Mesendoderm (in vitro differentiated cells): ENCODE measurements around the gene ADORA2A.

Source experiments
- DNase-seq: peaks from one replicate; pipeline ENCODE4 v3.0.0; 2013
- H2AK5ac ChIP-seq: 2 replicates; pipeline ENCODE4 v1.6.1; 2013; ENCODE audit warnings: low read length, inconsistent platforms
- H2BK120ac ChIP-seq: 2 replicates; pipeline ENCODE4 v1.6.1; 2013; ENCODE audit warnings: low read depth, mild to moderate bottlenecking, low read length, moderate library complexity, mixed read lengths
- H2BK15ac ChIP-seq: replicated peaks from 2 replicates; pipeline ENCODE4 v1.6.1; 2013; ENCODE audit warnings: low read depth, mild to moderate bottlenecking, moderate library complexity
- H2BK5ac ChIP-seq: 2 replicates; pipeline ENCODE4 v1.6.1; 2013; ENCODE audit warnings: low read length, inconsistent platforms
- H3K18ac ChIP-seq: 2 replicates; pipeline ENCODE4 v1.6.1; 2013; ENCODE audit warnings: mild to moderate bottlenecking, low read length, mixed read lengths
- H3K23ac ChIP-seq: one replicate; pipeline ENCODE4 v1.6.1; 2013; ENCODE audit warnings: low read length
- H3K27ac ChIP-seq: 2 replicates; pipeline ENCODE4 v1.5.1; 2013; ENCODE audit warnings: low read depth, mild to moderate bottlenecking, inconsistent platforms, low read length, moderate library complexity
- H3K27me3 ChIP-seq: 2 replicates; pipeline ENCODE4 v1.6.1; 2013; ENCODE audit warnings: low read length, control low read depth, mild to moderate bottlenecking, inconsistent platforms; ENCODE audit not compliant: insufficient read depth, poor library complexity
- H3K36me3 ChIP-seq: 2 replicates; pipeline ENCODE4 v1.6.1; 2013; ENCODE audit warnings: low read length, inconsistent platforms; ENCODE audit not compliant: control insufficient read depth, insufficient read depth
- H3K4ac ChIP-seq: one replicate; pipeline ENCODE4 v1.6.1; 2013; ENCODE audit warnings: low read depth, mild to moderate bottlenecking, low read length, moderate library complexity
- H3K4me1 ChIP-seq: 2 replicates; pipeline ENCODE4 v1.6.1; 2013; ENCODE audit warnings: low read depth, low read length, inconsistent platforms; ENCODE audit not compliant: control insufficient read depth
- H3K4me2 ChIP-seq: 2 replicates; pipeline ENCODE4 v1.6.1; 2013; ENCODE audit warnings: low read length
- H3K4me3 ChIP-seq: 2 replicates; pipeline ENCODE4 v1.5.1; 2013; ENCODE audit warnings: mild to moderate bottlenecking, low read length
- H3K56ac ChIP-seq: one replicate; pipeline ENCODE4 v1.6.1; 2013; ENCODE audit warnings: low read length
- H3K79me1 ChIP-seq: 2 replicates; pipeline ENCODE4 v1.6.1; 2013; ENCODE audit warnings: low read length, inconsistent platforms
- H3K79me2 ChIP-seq: 2 replicates; pipeline ENCODE4 v1.6.1; 2013; ENCODE audit warnings: mild to moderate bottlenecking, low read length; ENCODE audit not compliant: control insufficient read depth, insufficient read depth
- H3K9ac ChIP-seq: 2 replicates; pipeline ENCODE4 v1.6.1; 2013; ENCODE audit warnings: low read length, inconsistent platforms
- H4K5ac ChIP-seq: one replicate; pipeline ENCODE4 v1.6.1; 2013; ENCODE audit warnings: low read length
- H4K8ac ChIP-seq: one replicate; pipeline ENCODE4 v1.6.1; 2013; ENCODE audit warnings: low read depth, mild to moderate bottlenecking, control low read depth, low read length, moderate library complexity
- WGBS: extraction: QIAGEN DNeasy Blood & Tissue Kit; methylation state at CpG from one replicate; pipeline ENCODE4 v1.1.7; 2013; ENCODE audit warnings: low lambda C conversion rate, missing lambda C conversion rate; ENCODE audit not compliant: insufficient coverage; ENCODE audit errors: extremely low coverage; 5-methylcytosine and 5-hydroxymethylcytosine counted together

ADORA2A gene

GRCh38 chr22:24416611-24417010 is 10.8 kb upstream of the ADORA2A start:
- H3K18ac ChIP-seq = no peak overlapping the region
- H2BK5ac ChIP-seq = no peak overlapping the region
- H3K4me1 ChIP-seq = no peaks in the 10 kb centered on the region
- no peak overlapping the region for H3K4me2 ChIP-seq
- H3K56ac ChIP-seq = no peak overlapping the region
- no peaks in the 10 kb centered on the region for H3K27me3 ChIP-seq
- H3K9ac ChIP-seq = no peak overlapping the region
- H3K79me1 ChIP-seq = no peaks in the 10 kb centered on the region
- no peak overlapping the region for H3K4me3 ChIP-seq
- no CpG with 5 or more reads among the region's 6 CpGs for WGBS
- no peak for DNase-seq
- H4K8ac ChIP-seq = no peak overlapping the region
- H2AK5ac ChIP-seq = no peak overlapping the region
- H3K36me3 ChIP-seq = peaks cover 5% of the 10 kb centered on the region
- H2BK15ac ChIP-seq = no peak overlapping the region
- H3K79me2 ChIP-seq = no peaks in the 10 kb centered on the region
- H3K4ac ChIP-seq = no peak overlapping the region
- no peak overlapping the region for H4K5ac ChIP-seq
- H3K27ac ChIP-seq = no peak overlapping the region
- no peak overlapping the region for H2BK120ac ChIP-seq
- H3K23ac ChIP-seq = no peak overlapping the region

GRCh38 chr22:24417200-24417599 is 10.2 kb upstream of the ADORA2A start:
- DNase-seq = no peak
- WGBS = no CpG with 5 or more reads among the region's 7 CpGs
- Histone ChIP-seq H3K18ac (no peak overlapping the region), H3K4me3 (no peak overlapping the region), H3K4me2 (no peak overlapping the region), H3K9ac (no peak overlapping the region), H4K5ac (no peak overlapping the region), H2BK15ac (no peak overlapping the region), H3K27ac (no peak overlapping the region), H3K79me2 (no peaks in the 10 kb centered on the region), H3K79me1 (no peaks in the 10 kb centered on the region), H2BK120ac (no peak overlapping the region), H3K4me1 (no peaks in the 10 kb centered on the region), H3K23ac (no peak overlapping the region), H2AK5ac (no peak overlapping the region), H3K36me3 (peaks cover 3% of the 10 kb centered on the region), H3K4ac (no peak overlapping the region), H3K56ac (no peak overlapping the region), H4K8ac (no peak overlapping the region), H2BK5ac (no peak overlapping the region), H3K27me3 (no peaks in the 10 kb centered on the region)

- no peak overlapping the region for H3K23ac ChIP-seq
- no peak overlapping the region for H3K4ac ChIP-seq
- H3K36me3 ChIP-seq = peaks cover 3% of the 10 kb centered on the region
- H4K5ac ChIP-seq = no peak overlapping the region
- H3K4me1 ChIP-seq = no peaks in the 10 kb centered on the region
- no peak overlapping the region for H2BK5ac ChIP-seq
- no peak overlapping the region for H3K18ac ChIP-seq
- H3K56ac ChIP-seq = no peak overlapping the region
- H3K4me3 ChIP-seq = no peak overlapping the region
- H3K27ac ChIP-seq = no peak overlapping the region
- H3K79me1 ChIP-seq = no peaks in the 10 kb centered on the region
- H2BK15ac ChIP-seq = no peak overlapping the region
- H3K27me3 ChIP-seq = no peaks in the 10 kb centered on the region
- no peak overlapping the region for H2BK120ac ChIP-seq
- no peak overlapping the region for H2AK5ac ChIP-seq
- H3K4me2 ChIP-seq = no peak overlapping the region
- no peaks in the 10 kb centered on the region for H3K79me2 ChIP-seq
- H3K9ac ChIP-seq = no peak overlapping the region
- no CpG with 5 or more reads among the region's 16 CpGs for WGBS
- no peak for DNase-seq
- H4K8ac ChIP-seq = no peak overlapping the region
Measured at GRCh38 chr22:24417901-24418641, 9.3 kb upstream of the ADORA2A start.

- H3K79me1 ChIP-seq = no peaks in the 10 kb centered on the region
- no peaks in the 10 kb centered on the region for H3K4me1 ChIP-seq
- no peak overlapping the region for H2BK15ac ChIP-seq
- H3K27ac ChIP-seq = no peak overlapping the region
- no peak overlapping the region for H3K56ac ChIP-seq
- H4K8ac ChIP-seq = no peak overlapping the region
- no peaks in the 10 kb centered on the region for H3K79me2 ChIP-seq
- H3K9ac ChIP-seq = no peak overlapping the region
- DNase-seq = no peak
- no peak overlapping the region for H4K5ac ChIP-seq
- no peaks in the 10 kb centered on the region for H3K27me3 ChIP-seq
- no peak overlapping the region for H2AK5ac ChIP-seq
- H2BK5ac ChIP-seq = no peak overlapping the region
- H2BK120ac ChIP-seq = no peak overlapping the region
- H3K18ac ChIP-seq = no peak overlapping the region
- no CpG with 5 or more reads among the region's 16 CpGs for WGBS
- H3K23ac ChIP-seq = no peak overlapping the region
- no peak overlapping the region for H3K4ac ChIP-seq
- H3K36me3 ChIP-seq = peaks cover 3% of the 10 kb centered on the region
- no peak overlapping the region for H3K4me3 ChIP-seq
- H3K4me2 ChIP-seq = no peak overlapping the region
Measured at GRCh38 chr22:24418786-24419474, 8.5 kb upstream of the ADORA2A start.

GRCh38 chr22:24419475-24419850 is 7.9 kb upstream of the ADORA2A start:
- Histone ChIP-seq H3K27me3 (no peaks in the 10 kb centered on the region), H2AK5ac (no peak overlapping the region), H3K4me2 (no peak overlapping the region), H3K18ac (no peak overlapping the region), H4K5ac (no peak overlapping the region), H2BK5ac (no peak overlapping the region), H3K4me1 (no peaks in the 10 kb centered on the region), H3K56ac (no peak overlapping the region), H3K79me2 (no peaks in the 10 kb centered on the region), H2BK120ac (no peak overlapping the region), H3K27ac (no peak overlapping the region), H3K4me3 (no peak overlapping the region), H3K79me1 (no peaks in the 10 kb centered on the region), H3K23ac (no peak overlapping the region), H3K36me3 (peaks cover 3% of the 10 kb centered on the region), H3K4ac (no peak overlapping the region), H4K8ac (no peak overlapping the region), H3K9ac (no peak overlapping the region), H2BK15ac (no peak overlapping the region)
- no CpG with 5 or more reads among the region's 7 CpGs for WGBS
- DNase-seq = no peak
